WERI-Rb-1 (cell line): ENCODE data around the gene OCIAD1.

Experiments
- DNase-seq: peaks from one replicate; pipeline ENCODE4 v3.0.0-alpha.2; 2020
- H3K27ac ChIP-seq: fragments of 250-450 bp; sonication (Bioruptor Pico); 2 replicates; pipeline ENCODE4 v1.5.1; 2020; ENCODE audit warnings: mild to moderate bottlenecking, moderate library complexity
- H3K27me3 ChIP-seq: fragments of 250-450 bp; sonication (Bioruptor Pico); 2 replicates; pipeline ENCODE4 v1.5.1; 2021; ENCODE audit warnings: mild to moderate bottlenecking, low read depth, moderate library complexity; ENCODE audit not compliant: insufficient read depth, severe bottlenecking
- H3K36me3 ChIP-seq: fragments of 250-450 bp; sonication (Bioruptor Pico); 2 replicates; pipeline ENCODE4 v1.5.1; 2020; ENCODE audit warnings: mild to moderate bottlenecking, moderate library complexity
- H3K4me3 ChIP-seq: 2 replicates; pipeline ENCODE4 v1.5.1; 2011; ENCODE audit warnings: low read depth, mild to moderate bottlenecking, control low read depth, low read length
- H3K9me3 ChIP-seq: fragments of 250-450 bp; sonication (Bioruptor Pico); 2 replicates; pipeline ENCODE4 v1.5.1; 2021; ENCODE audit warnings: mild to moderate bottlenecking, moderate library complexity; ENCODE audit not compliant: severe bottlenecking
- TF ChIP-seq, protein P1 (sequence below): IDR thresholded peaks from 2 replicates; pipeline ENCODE4 v1.5.1; 2011; ENCODE audit warnings: low read depth, mild to moderate bottlenecking, control low read depth, inconsistent platforms, low read length

The OCIAD1 gene

GRCh38 chr4:48901196-48901595 is 70.3 kb downstream of the OCIAD1 start:
- no peak for DNase-seq
- no peaks in the 10 kb centered on the region for H3K27me3 ChIP-seq
- TF ChIP-seq, protein P1, sequence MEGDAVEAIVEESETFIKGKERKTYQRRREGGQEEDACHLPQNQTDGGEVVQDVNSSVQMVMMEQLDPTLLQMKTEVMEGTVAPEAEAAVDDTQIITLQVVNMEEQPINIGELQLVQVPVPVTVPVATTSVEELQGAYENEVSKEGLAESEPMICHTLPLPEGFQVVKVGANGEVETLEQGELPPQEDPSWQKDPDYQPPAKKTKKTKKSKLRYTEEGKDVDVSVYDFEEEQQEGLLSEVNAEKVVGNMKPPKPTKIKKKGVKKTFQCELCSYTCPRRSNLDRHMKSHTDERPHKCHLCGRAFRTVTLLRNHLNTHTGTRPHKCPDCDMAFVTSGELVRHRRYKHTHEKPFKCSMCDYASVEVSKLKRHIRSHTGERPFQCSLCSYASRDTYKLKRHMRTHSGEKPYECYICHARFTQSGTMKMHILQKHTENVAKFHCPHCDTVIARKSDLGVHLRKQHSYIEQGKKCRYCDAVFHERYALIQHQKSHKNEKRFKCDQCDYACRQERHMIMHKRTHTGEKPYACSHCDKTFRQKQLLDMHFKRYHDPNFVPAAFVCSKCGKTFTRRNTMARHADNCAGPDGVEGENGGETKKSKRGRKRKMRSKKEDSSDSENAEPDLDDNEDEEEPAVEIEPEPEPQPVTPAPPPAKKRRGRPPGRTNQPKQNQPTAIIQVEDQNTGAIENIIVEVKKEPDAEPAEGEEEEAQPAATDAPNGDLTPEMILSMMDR, result no peak
- H3K9me3 ChIP-seq, result no peaks in the 10 kb centered on the region
- H3K36me3 ChIP-seq, result peaks cover 76% of the 10 kb centered on the region
- H3K4me3 ChIP-seq, result no peak overlapping the region
- H3K27ac ChIP-seq, result no peak overlapping the region

DNA sequence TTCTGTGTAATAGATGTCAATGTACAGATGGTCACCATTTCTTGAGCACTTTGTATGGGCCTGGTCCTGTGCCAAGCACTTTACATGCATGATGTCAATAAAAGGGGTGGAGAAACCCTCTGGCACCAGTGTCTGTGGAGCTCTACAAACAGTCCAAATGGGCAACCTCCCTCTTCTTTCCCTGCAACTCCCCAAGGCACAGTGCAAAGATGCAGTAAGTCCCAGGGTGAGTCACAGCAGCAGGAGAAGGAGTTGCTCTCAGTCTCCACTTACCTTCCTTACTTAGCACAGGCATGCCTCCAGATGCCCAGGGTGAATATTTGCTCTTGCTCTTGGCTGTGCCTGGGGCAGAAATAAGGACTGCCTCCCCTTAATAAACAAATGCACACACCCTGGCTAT is 71.4 kb downstream of the OCIAD1 start:
- H3K27ac ChIP-seq, result no peak overlapping the region
- peaks cover 65% of the 10 kb centered on the region for H3K36me3 ChIP-seq
- TF ChIP-seq, protein P1, result no peak
- H3K9me3 ChIP-seq, result no peaks in the 10 kb centered on the region
- H3K4me3 ChIP-seq, result no peak overlapping the region
- DNase-seq, result no peak
- no peaks in the 10 kb centered on the region for H3K27me3 ChIP-seq

GRCh38 chr4:48904101-48904500 is 73.2 kb downstream of the OCIAD1 start:
- peak; percentile 49 for DNase-seq
- no peaks in the 10 kb centered on the region for H3K27me3 ChIP-seq
- peaks cover 53% of the 10 kb centered on the region for H3K36me3 ChIP-seq
- TF ChIP-seq, protein P1, result no peak
- no peak overlapping the region for H3K4me3 ChIP-seq
- no peak overlapping the region for H3K27ac ChIP-seq
- no peaks in the 10 kb centered on the region for H3K9me3 ChIP-seq

DNA sequence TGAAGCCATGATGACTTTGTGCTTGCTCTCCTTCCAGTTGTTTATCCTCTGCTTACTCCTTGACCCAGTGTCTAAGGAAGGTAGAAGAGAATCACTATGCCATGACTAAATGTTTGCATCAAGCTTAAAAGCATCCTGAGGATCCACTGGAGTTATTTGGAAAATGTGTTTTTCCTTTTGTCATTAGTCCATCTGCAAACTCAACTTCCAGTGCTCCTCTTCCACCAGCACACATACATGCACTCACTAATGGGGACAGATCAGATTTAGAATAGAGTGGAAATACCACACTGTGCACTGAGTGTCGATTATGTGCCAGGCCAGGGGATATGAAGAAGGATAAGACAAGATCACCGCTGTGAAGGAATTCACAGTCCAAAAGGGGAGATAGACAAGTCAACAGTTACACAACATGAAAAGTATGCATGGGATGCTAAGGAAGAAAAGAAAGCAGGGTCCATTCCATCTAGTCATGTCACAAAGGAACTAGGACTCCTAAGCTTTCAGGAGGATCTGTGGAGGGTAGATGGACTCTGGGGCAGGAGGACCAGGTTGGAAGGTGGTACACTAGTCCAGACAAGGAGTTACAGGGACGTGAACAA is 73.8 kb downstream of the OCIAD1 start:
- TF ChIP-seq, protein P1, result no peak
- H3K27ac ChIP-seq, result no peak overlapping the region
- no peak overlapping the region for H3K4me3 ChIP-seq
- no peaks in the 10 kb centered on the region for H3K9me3 ChIP-seq
- no peak for DNase-seq
- H3K27me3 ChIP-seq, result no peaks in the 10 kb centered on the region
- H3K36me3 ChIP-seq, result peaks cover 48% of the 10 kb centered on the region

- H3K36me3 ChIP-seq, result peaks cover 42% of the 10 kb centered on the region
- TF ChIP-seq, protein P1, result peak; percentile 39; the same call in 1 of the 2 replicates
- peak overlapping the region; percentile 92 for H3K4me3 ChIP-seq
- no peaks in the 10 kb centered on the region for H3K9me3 ChIP-seq
- no peak for DNase-seq
- H3K27me3 ChIP-seq, result no peaks in the 10 kb centered on the region
- H3K27ac ChIP-seq, result no peak overlapping the region
These were observed 74.6 kb downstream of the OCIAD1 start for GRCh38 chr4:48905363-48906015.
